HG03135 (cell line): ENCODE measurements around the gene GPC6.

Experiments
- ATAC-seq: cut with Tn5 transposase; IDR thresholded peaks from one replicate; pipeline ENCODE4 v1.9.1; 2021; ENCODE audit warnings: mild to moderate bottlenecking, moderate library complexity; ENCODE audit not compliant: unreplicated experiment

Gene GPC6

DNA sequence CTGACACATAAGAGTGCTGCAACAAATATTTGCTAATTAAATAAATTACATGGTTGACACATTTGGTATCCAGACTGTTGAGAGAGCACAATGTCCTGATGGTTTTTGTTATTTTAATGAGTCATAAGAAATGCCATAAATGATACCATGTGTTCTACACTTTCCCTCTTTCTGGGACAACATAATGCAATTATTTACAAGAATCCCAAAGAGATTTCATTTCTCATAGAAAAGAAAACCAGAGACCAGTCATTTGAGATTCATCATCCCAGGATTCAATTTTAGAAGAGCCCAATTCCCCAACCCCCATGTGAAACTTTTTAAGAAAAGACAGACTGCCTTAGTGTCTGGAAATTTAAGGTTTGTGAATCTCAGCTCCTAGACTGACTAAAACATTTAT, 853.3 kb downstream of the GPC6 start:
- ATAC-seq, result no peak

GRCh38 chr13:94080527-94080926, 853.9 kb downstream of the GPC6 start:
- no peak for ATAC-seq

- ATAC-seq, result no peak
These were observed 860.5 kb downstream of the GPC6 start for GRCh38 chr13:94087100-94087499.

DNA sequence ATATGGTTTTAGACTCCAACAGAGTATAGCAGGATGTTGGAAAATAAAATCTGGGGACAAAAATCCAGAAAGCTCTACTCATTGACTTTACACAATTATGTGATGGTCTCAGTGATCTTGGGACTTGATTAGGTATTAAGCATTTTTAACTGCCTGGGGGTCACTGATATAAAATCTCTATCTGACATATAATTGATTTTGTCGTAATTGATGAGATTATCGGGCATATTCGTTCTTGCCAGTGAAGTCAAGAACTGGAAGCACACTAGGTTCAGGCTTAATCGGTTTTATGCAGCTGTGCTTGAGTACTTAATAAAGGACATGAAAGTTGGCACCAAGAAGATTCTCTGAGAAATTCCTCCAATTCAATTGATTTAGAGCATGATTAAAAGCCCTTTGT, 862.1 kb downstream of the GPC6 start:
- ATAC-seq, result no peak

DNA sequence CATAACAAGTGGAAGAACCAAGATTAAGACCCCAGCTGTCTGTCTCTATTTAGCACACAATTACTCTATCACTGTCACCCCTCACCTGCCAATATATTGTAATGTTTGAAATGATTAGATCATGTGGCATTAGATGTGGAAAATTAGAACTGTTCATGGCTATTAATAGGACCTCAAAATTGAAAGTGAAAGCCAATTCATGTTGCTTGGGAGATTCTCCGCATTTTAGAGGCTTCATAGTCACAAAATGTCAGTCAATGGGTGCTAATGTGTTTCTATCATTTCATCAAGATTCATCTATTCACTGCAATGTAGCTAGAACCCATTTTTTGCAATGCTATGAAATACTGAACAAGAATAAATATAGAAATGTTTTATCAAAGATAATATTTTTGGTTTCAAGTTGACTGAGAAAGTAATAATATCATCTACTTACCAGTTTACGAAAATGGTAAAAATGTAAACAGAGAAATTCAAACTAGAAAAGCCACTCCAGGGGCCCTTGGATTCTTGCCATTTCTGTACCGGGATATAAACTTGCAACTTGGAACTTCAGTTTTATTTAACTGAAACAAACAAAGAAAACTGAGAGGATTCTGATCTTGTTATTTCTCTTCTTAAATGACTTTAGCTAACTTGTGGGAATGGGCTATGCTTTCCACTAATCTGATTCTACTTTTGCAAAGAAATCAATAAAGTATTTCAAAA, 864.3 kb downstream of the GPC6 start:
- ATAC-seq, result no peak

DNA sequence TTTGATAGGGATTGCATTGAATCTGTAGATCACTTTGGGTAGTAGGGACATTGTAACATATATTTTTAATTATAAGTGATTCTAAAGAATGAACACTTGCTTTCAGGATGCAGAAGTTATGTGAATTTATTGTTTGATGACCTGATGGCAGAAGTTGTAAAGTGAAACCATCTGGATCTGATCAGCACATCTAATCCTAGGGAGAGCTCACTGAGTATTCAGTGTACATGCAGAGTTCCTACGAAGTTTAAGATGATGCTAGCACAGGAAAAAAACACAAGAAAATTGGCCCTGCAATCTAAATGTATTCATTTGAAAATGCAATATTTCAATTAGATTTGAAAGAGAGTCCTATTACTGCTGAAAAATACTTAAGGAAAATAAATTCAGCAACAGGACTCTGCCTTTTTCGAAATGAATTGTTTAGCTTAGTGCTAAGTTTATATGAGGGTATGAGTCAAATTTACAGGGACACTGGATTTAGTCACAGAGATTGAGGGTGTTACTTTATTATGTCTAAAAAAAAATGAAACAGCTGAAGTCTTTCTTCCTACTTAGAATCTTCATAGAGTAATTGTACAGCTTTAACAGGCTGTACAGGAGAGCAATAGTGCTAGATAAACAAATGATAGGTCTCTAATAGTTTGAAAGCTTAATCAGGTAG, 867.2 kb downstream of the GPC6 start:
- no peak for ATAC-seq

GRCh38 chr13:94109715-94110374, 883.2 kb downstream of the GPC6 start:
- no peak for ATAC-seq

DNA sequence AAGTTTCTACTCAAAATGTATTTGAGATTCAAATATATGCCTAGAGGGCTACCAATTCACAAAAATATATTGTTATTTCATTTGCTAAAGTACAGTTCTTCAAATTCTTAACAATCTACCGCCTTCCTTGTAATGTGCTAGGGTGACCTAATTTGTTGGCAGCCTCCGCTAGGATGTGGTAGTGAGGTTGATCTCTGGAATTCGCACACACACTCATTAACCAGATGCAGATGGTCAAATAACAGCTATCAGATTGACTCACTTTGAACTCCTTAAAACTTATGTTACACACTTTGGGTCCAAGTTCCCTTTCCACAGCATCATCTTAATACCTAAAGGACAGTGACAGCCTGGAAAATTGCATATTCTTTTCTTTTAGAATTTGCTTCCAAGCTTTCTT, 885.6 kb downstream of the GPC6 start:
- no peak for ATAC-seq

- ATAC-seq, result no peak
These were observed 886.1 kb downstream of the GPC6 start for GRCh38 chr13:94112731-94113130.

- ATAC-seq, result no peak
These were observed 886.6 kb downstream of the GPC6 start for GRCh38 chr13:94113245-94113644.

DNA sequence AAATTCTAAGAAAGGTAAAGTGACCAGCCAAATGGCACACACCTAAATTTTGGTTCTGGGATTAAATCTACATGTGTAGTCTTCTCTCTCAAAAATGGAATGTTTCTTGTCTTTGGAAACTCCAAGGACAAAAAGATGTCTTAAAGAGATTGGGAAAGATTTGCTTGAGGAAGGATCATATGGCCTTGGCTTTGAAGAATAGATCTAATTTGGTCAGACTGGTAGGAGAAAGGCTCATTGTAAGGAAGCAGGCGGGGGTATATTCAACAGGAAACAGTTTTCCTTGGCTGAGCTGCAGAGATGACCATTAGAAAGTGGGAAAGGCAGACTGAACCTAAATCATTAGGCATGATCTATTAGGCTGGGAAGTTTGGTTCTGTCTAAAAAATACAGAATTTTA, 887.6 kb downstream of the GPC6 start:
- ATAC-seq, result no peak

DNA sequence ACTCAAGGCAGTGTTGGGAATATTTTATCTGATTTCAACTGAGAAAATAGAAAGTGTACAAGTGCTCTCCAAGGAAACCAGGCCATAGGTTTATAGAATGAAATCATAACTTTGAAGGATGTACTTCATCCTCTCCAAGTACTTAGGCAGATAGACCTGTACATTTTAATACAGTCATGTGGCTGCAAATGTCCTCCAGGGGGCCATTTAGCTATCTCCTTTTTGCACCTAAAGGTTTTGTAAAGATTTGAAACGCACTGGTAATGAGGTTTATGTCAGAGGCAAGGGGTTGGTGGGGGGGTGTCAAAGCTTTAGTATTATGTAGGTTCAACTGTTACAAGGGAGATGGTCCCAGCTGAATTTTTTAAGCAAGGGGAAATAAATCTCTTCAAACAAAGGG, 888.4 kb downstream of the GPC6 start:
- no peak for ATAC-seq

GRCh38 chr13:94119360-94119936, 892.8 kb downstream of the GPC6 start:
- no peak for ATAC-seq

DNA sequence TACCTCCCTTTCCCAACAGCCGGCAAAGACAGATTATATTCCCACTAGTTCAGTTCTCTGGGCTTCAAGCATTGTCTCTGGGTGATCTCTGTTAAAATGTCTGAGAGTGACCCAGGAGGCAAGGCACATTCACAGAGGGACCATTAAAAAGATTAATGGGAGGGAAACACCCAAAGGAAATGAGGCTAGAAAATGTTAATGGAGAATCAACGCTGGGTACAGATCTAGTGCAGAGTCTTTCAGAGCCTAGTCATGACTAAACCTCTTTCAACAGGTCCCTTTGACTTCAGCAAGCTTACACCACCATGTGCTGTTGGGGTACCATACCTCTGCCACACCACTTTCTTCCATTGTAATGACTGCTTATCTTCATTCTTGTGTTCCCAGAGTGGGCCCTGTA, 894.3 kb downstream of the GPC6 start:
- ATAC-seq, result no peak

DNA sequence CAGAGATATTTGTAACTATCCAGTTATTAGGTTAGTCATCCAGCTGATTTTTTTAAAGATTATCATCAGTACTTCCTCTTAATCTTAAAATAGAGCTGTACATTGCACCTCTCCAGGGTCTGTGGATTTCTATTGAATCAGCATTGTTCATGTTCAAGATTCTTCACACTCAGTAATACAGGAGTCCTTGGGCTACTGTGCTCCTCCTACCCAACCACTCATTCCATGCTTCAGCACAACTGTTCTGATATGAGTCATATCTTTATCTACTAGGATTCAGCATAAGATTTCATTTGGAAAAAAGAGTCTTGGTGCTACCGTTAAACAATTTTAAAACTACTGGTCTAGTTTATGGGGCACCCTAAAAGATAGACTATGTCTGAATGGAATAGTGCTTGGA, 895.1 kb downstream of the GPC6 start:
- no peak for ATAC-seq

DNA sequence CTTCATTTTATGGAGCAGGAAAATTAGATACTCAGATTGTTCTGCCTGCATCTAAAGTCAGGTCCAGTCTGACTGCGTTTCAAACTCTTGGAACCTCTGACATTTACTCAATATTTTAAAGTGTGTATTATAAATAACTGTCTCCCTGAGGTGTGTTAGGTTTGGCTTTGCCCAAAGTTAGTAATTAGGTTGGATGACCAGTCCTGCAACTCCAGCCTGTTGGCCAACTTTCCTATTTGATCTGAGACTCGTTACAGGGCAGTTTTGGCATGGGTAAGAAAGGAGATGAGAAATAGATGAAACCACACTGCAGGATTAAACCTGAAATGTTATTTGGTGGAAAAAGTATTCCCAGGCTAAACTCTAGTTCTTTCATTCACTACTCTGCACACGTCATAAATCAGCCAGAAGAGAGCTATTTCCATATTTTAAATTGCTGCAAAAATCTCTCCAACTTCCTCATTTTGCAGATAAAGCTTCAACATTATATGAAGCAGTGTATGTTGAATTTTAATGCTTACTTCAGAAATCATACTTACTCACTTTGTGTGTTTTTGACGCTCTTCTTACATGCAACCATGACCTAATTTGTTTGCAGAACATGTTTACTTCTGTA, 895.8 kb downstream of the GPC6 start:
- ATAC-seq, result no peak

- ATAC-seq, result no peak
These were observed 897.0 kb downstream of the GPC6 start for GRCh38 chr13:94123557-94123956.

- no peak for ATAC-seq
These were observed 901.8 kb downstream of the GPC6 start for GRCh38 chr13:94128430-94128829.

- no peak for ATAC-seq
These were observed 902.9 kb downstream of the GPC6 start for GRCh38 chr13:94129490-94129894.

DNA sequence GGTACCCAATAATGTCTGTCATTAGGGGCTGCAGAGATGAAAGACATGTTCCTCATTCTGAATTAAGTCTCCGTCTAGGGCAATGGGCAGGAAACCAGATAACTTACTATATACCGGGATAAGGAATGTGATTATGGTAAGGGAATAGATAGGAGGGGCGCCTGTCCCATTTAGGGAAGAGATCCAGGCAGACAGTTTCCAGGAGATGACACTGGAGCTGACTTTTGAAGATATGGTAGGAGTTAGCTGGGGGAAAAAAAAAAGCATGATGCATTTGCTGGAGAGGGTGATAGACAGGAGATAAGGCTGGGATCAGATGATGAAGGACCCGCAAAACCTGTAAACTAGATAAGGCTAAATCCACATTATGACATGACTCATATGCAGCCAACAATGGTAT, 912.2 kb downstream of the GPC6 start:
- ATAC-seq, result no peak

- no peak for ATAC-seq
These were observed 912.9 kb downstream of the GPC6 start for GRCh38 chr13:94139393-94139995.
